K562 (cell line): Measurements from ENCODE around the gene EMC10. TPM values are rescaled to one million over a fixed set of nuclear protein-coding genes. Genes with fewer than 3 reads are reported as not detected.
A peak's percentile ranks its signal among the peaks of the same experiment; 100 is the strongest.

Experiments
- EP400 ChIP-seq: fragments of 450-650 bp; IDR thresholded peaks from 2 replicates; pipeline ENCODE4 v1.6.1; 2017; ENCODE audit warnings: antibody characterized with exemption, mild to moderate bottlenecking, moderate library complexity
- HDAC1 ChIP-seq, 2 experiments: fragments of 450-650 bp; IDR thresholded peaks; 2 replicates each; pipeline ENCODE4 v1.6.1; 2016 to 2017; ENCODE audit warnings: inconsistent platforms in 1 of 2, mild to moderate bottlenecking in 1 of 2, moderate library complexity in 1 of 2
- MCM7 ChIP-seq, 2 experiments: fragments of 450-650 bp; IDR thresholded peaks; 2 replicates each; pipeline ENCODE4 v1.6.1; 2016 to 2018
- MED1 ChIP-seq: sonication (generic); formaldehyde crosslinking; IDR thresholded peaks from 2 replicates; pipeline ENCODE4 v1.8.1; 2023; ENCODE audit warnings: missing genetic modification reagents, borderline replicate concordance
- MEF2A ChIP-seq: IDR thresholded peaks from 2 replicates; pipeline ENCODE4 v1.6.1; 2011; ENCODE audit warnings: low read depth, mild to moderate bottlenecking, low read length, moderate library complexity; ENCODE audit not compliant: control insufficient read depth
- MIER1 ChIP-seq: fragments of 450-650 bp; IDR thresholded peaks from 2 replicates; pipeline ENCODE4 v1.6.1; 2016; ENCODE audit warnings: antibody characterized with exemption, mild to moderate bottlenecking, low read depth
- MXI1 ChIP-seq: IDR thresholded peaks from 2 replicates; pipeline ENCODE4 v1.6.1; 2011; ENCODE audit warnings: low read depth, mild to moderate bottlenecking, improper control_type of control experiment, low read length
- POLR2AphosphoS2 ChIP-seq: IDR thresholded peaks from 2 replicates; pipeline ENCODE4 v1.6.1; 2012; ENCODE audit warnings: low read length, improper control_type of control experiment
- SMAD3 ChIP-seq: fragments of 450-650 bp; formaldehyde crosslinking; conservative IDR thresholded peaks from 2 replicates; pipeline ENCODE4 v1.4.0; 2020; ENCODE audit warnings: mild to moderate bottlenecking
- ZNF778 ChIP-seq: fragments of 450-650 bp; formaldehyde crosslinking; IDR thresholded peaks from 2 replicates; pipeline ENCODE4 v1.4.0; 2020; ENCODE audit warnings: mild to moderate bottlenecking, moderate library complexity
- ZNF780A ChIP-seq: fragments of 250-450 bp; sonication (Bioruptor Pico); IDR thresholded peaks from 2 replicates; pipeline ENCODE4 v1.5.0; 2021; ENCODE audit warnings: mild to moderate bottlenecking
- polyA plus RNA-seq, 8 experiments: library from polyadenylated mRNA; depleted of rRNA in 4 of 8; stranded (reverse) in 5 of 8; unstranded in 3 of 8; fragments of >200 nt; fragmentation: Nextera tagmentation in 2 of 8; fragmentation: Illumina TruSeq in 1 of 8; extraction: Ambion mirVana in 2 of 8; extraction: Trizol in 1 of 8; gene quantifications; 2 replicates each; pipeline versions ENCODE4 v1.2.1 to v1.2.3, GENCODE V29; 2011 to 2014; ENCODE audit warnings: inconsistent platforms in 1 of 8, missing spikeins in 1 of 8
- total RNA-seq, 7 experiments: library from RNA; depleted of rRNA in 6 of 7; stranded (reverse); fragments of >200 nt in 6 of 7; fragmentation: Illumina TruSeq in 2 of 7; extraction: Trizol in 2 of 7; gene quantifications; 2 replicates each; pipeline versions ENCODE4 v1.2.1 to v1.2.3, GENCODE V29; 2011 to 2021; ENCODE audit warnings: low replicate concordance in 1 of 7
- TF ChIP-seq, protein P1 (sequence below): fragments of 250-450 bp; sonication (Bioruptor Pico); IDR thresholded peaks from 2 replicates; pipeline ENCODE4 v1.8.0; 2022; ENCODE audit warnings: moderate library complexity, mild to moderate bottlenecking, inconsistent platforms
- TF ChIP-seq, protein P2 (sequence below): sonication (generic); formaldehyde crosslinking; IDR thresholded peaks from 2 replicates; pipeline ENCODE4 v1.8.0; 2022; ENCODE audit warnings: mild to moderate bottlenecking, missing genetic modification reagents
- TF ChIP-seq, protein P3 (sequence below): fragments of 200-800 bp; sonication (Bioruptor generic); IDR thresholded peaks from 2 replicates; pipeline ENCODE4 v1.6.1; 2017; ENCODE audit warnings: missing genetic modification characterization, missing compliant biosample characterization
- TF ChIP-seq, protein P4 (sequence below): sonication (generic); formaldehyde crosslinking; IDR thresholded peaks from 2 replicates; pipeline ENCODE4 v1.9.0; 2022; ENCODE audit warnings: mild to moderate bottlenecking, missing genetic modification reagents
- TF ChIP-seq, protein P5 (sequence below): fragments of 450-650 bp; IDR thresholded peaks from 2 replicates; pipeline ENCODE4 v1.6.1; 2016; ENCODE audit warnings: antibody characterized with exemption
- TF ChIP-seq, protein P6 (sequence below): fragments of 150-350 bp; IDR thresholded peaks from 2 replicates; pipeline ENCODE4 v1.6.1; 2014; ENCODE audit warnings: low read depth, mild to moderate bottlenecking, low read length, borderline replicate concordance

The EMC10 gene
- total and polyA plus RNA-seq, 9 of the 15 experiments (the other 6 are each of a cell fraction or from before 2014, with no cell fraction given): 1.4 to 46.0 (median 13.1) TPM

DNA sequence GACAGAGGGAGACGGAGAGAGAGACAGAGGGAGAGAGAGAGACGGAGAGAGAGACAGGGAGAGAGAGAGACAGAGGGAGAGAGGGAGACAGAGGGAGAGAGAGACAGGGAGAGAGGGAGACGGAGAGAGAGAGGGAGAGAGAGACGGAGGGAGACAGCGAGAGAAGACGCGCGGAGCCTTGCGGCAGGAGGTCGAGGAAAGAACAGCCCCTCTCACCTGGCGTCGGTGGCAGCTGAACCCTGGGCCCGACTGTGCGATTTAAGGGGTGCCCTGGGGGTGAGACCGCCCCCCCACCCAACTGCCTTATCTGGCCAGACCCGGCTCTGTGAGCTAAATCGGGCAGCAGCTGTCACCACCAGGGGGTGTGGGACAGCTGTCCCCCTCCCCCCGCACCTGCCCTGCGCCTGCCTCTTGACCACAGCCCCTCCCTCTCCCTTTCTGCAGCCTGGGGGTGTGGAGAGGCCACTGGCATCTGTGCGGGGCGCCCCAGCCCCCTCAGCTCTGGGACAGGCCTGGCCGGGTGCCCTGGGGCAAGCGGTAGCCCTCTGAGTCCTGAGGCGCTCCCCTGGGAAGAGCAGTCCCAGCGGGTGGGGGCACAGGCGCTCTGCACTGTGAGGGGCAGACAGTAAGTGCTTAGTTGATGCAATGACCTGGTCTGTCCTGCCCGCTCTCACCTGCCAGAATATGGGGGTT, 23.9 kb downstream of the EMC10 start (continued):
- TF ChIP-seq HDAC1 (IDR thresholded peaks at IDR 0.05) (no peak; a peak in 1 of 4 replicates), MCM7 (IDR thresholded peaks at IDR 0.05) (no peak), EP400 (no peak), MXI1 (no peak), POLR2AphosphoS2 (no peak), MIER1 (no peak), MED1 (CRISPR knock-in tag) (no peak), SMAD3 (no peak), ZNF780A (no peak), MEF2A (peak; percentile 94), ZNF778 (CRISPR knock-in tag) (no peak)
- TF ChIP-seq, protein P1, sequence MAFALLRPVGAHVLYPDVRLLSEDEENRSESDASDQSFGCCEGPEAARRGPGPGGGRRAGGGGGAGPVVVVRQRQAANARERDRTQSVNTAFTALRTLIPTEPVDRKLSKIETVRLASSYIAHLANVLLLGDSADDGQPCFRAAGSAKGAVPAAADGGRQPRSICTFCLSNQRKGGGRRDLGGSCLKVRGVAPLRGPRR (CRISPR knock-in tag): no peak
- TF ChIP-seq, protein P2, sequence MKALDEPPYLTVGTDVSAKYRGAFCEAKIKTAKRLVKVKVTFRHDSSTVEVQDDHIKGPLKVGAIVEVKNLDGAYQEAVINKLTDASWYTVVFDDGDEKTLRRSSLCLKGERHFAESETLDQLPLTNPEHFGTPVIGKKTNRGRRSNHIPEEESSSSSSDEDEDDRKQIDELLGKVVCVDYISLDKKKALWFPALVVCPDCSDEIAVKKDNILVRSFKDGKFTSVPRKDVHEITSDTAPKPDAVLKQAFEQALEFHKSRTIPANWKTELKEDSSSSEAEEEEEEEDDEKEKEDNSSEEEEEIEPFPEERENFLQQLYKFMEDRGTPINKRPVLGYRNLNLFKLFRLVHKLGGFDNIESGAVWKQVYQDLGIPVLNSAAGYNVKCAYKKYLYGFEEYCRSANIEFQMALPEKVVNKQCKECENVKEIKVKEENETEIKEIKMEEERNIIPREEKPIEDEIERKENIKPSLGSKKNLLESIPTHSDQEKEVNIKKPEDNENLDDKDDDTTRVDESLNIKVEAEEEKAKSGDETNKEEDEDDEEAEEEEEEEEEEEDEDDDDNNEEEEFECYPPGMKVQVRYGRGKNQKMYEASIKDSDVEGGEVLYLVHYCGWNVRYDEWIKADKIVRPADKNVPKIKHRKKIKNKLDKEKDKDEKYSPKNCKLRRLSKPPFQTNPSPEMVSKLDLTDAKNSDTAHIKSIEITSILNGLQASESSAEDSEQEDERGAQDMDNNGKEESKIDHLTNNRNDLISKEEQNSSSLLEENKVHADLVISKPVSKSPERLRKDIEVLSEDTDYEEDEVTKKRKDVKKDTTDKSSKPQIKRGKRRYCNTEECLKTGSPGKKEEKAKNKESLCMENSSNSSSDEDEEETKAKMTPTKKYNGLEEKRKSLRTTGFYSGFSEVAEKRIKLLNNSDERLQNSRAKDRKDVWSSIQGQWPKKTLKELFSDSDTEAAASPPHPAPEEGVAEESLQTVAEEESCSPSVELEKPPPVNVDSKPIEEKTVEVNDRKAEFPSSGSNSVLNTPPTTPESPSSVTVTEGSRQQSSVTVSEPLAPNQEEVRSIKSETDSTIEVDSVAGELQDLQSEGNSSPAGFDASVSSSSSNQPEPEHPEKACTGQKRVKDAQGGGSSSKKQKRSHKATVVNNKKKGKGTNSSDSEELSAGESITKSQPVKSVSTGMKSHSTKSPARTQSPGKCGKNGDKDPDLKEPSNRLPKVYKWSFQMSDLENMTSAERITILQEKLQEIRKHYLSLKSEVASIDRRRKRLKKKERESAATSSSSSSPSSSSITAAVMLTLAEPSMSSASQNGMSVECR (CRISPR knock-in tag): no peak
- TF ChIP-seq, protein P3, sequence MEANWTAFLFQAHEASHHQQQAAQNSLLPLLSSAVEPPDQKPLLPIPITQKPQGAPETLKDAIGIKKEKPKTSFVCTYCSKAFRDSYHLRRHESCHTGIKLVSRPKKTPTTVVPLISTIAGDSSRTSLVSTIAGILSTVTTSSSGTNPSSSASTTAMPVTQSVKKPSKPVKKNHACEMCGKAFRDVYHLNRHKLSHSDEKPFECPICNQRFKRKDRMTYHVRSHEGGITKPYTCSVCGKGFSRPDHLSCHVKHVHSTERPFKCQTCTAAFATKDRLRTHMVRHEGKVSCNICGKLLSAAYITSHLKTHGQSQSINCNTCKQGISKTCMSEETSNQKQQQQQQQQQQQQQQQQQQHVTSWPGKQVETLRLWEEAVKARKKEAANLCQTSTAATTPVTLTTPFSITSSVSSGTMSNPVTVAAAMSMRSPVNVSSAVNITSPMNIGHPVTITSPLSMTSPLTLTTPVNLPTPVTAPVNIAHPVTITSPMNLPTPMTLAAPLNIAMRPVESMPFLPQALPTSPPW: peak; percentile 93
- TF ChIP-seq, protein P4, sequence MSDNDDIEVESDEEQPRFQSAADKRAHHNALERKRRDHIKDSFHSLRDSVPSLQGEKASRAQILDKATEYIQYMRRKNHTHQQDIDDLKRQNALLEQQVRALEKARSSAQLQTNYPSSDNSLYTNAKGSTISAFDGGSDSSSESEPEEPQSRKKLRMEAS (CRISPR knock-in tag): peak; percentile 65
- TF ChIP-seq, protein P5, sequence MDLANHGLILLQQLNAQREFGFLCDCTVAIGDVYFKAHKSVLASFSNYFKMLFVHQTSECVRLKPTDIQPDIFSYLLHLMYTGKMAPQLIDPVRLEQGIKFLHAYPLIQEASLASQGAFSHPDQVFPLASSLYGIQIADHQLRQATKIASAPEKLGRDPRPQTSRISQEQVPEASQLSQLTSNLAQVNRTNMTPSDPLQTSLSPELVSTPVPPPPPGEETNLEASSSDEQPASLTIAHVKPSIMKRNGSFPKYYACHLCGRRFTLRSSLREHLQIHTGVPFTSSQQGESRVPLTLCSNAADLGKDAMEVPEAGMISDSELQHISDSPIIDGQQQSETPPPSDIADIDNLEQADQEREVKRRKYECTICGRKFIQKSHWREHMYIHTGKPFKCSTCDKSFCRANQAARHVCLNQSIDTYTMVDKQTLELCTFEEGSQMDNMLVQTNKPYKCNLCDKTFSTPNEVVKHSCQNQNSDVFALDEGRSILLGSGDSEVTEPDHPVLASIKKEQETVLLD: no peak
- TF ChIP-seq, protein P6, sequence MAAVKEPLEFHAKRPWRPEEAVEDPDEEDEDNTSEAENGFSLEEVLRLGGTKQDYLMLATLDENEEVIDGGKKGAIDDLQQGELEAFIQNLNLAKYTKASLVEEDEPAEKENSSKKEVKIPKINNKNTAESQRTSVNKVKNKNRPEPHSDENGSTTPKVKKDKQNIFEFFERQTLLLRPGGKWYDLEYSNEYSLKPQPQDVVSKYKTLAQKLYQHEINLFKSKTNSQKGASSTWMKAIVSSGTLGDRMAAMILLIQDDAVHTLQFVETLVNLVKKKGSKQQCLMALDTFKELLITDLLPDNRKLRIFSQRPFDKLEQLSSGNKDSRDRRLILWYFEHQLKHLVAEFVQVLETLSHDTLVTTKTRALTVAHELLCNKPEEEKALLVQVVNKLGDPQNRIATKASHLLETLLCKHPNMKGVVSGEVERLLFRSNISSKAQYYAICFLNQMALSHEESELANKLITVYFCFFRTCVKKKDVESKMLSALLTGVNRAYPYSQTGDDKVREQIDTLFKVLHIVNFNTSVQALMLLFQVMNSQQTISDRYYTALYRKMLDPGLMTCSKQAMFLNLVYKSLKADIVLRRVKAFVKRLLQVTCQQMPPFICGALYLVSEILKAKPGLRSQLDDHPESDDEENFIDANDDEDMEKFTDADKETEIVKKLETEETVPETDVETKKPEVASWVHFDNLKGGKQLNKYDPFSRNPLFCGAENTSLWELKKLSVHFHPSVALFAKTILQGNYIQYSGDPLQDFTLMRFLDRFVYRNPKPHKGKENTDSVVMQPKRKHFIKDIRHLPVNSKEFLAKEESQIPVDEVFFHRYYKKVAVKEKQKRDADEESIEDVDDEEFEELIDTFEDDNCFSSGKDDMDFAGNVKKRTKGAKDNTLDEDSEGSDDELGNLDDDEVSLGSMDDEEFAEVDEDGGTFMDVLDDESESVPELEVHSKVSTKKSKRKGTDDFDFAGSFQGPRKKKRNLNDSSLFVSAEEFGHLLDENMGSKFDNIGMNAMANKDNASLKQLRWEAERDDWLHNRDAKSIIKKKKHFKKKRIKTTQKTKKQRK: no peak
